HUES6 (cell line): ENCODE results near the gene KRTAP10-7.

Source experiments
- H3K27ac ChIP-seq: 2 replicates; pipeline ENCODE4 v1.7.0; 2013; ENCODE audit warnings: low read depth, mild to moderate bottlenecking, low read length, inconsistent platforms
- H3K27me3 ChIP-seq: 2 replicates; pipeline ENCODE4 v1.6.1; 2013; ENCODE audit warnings: low read length; ENCODE audit not compliant: control insufficient read depth, insufficient read depth
- H3K36me3 ChIP-seq: 2 replicates; pipeline ENCODE4 v1.6.1; 2013; ENCODE audit warnings: low read length; ENCODE audit not compliant: control insufficient read depth, insufficient read depth
- H3K4me1 ChIP-seq: 2 replicates; pipeline ENCODE4 v1.6.1; 2013; ENCODE audit warnings: low read length; ENCODE audit not compliant: control insufficient read depth, insufficient read depth
- H3K4me3 ChIP-seq: 2 replicates; pipeline ENCODE4 v1.5.1; 2013; ENCODE audit warnings: low read depth, low read length
- H3K9ac ChIP-seq: one replicate; pipeline ENCODE4 v1.6.1; 2013; ENCODE audit warnings: mild to moderate bottlenecking, low read length
- H3K9me3 ChIP-seq: 2 replicates; pipeline ENCODE4 v1.6.1; 2013; ENCODE audit warnings: low read depth, low read length; ENCODE audit not compliant: control insufficient read depth, insufficient read depth

The KRTAP10-7 gene

GRCh38 chr21:44564099-44564498 is 36.3 kb upstream of the KRTAP10-7 start:
- H3K9ac ChIP-seq, result no peak overlapping the region
- H3K27me3 ChIP-seq, result no peaks in the 10 kb centered on the region
- H3K27ac ChIP-seq, result no peak overlapping the region

GRCh38 chr21:44564886-44565598 is 35.4 kb upstream of the KRTAP10-7 start:
- H3K36me3 ChIP-seq, result no peaks in the 10 kb centered on the region
- H3K9ac ChIP-seq, result no peak overlapping the region
- H3K9me3 ChIP-seq, result 0 out of 2 replicates have a peak, but pooled peaks cover under 1% of the 10 kb centered on the region
- no peak overlapping the region for H3K4me3 ChIP-seq
- H3K4me1 ChIP-seq, result no peaks in the 10 kb centered on the region
- H3K27me3 ChIP-seq, result no peaks in the 10 kb centered on the region
- H3K27ac ChIP-seq, result no peak overlapping the region

More at GRCh38 chr21:44564099-44564498, 36.3 kb upstream of the KRTAP10-7 start:
- H3K4me1 ChIP-seq, result no peaks in the 10 kb centered on the region
- no peaks in the 10 kb centered on the region for H3K9me3 ChIP-seq
- H3K4me3 ChIP-seq, result no peak overlapping the region
- no peaks in the 10 kb centered on the region for H3K36me3 ChIP-seq

DNA sequence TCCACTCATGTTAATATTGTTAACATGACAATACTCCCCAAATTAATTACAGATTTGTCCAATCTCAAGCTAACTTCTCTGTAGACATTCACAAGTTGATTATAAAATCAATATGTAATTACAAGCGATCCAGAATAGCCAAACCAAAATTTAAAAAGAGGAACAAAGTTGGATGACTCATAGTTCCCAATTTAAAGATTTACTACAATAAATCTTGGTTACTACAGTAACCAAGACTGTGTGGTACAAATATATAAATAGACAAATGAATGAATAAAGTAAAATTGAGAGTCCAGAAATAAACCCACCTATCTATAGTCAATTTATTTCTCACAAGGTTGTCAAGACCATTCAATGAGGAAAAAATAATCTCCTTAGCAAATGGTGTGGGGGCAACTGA is 34.0 kb upstream of the KRTAP10-7 start:
- Histone ChIP-seq H3K36me3 (no peaks in the 10 kb centered on the region), H3K4me1 (no peaks in the 10 kb centered on the region), H3K9me3 (peaks cover 9% of the 10 kb centered on the region), H3K9ac (no peak overlapping the region), H3K27ac (no peak overlapping the region), H3K27me3 (no peaks in the 10 kb centered on the region), H3K4me3 (no peak overlapping the region)

- Histone ChIP-seq H3K36me3 (no peaks in the 10 kb centered on the region), H3K9ac (no peak overlapping the region), H3K4me1 (no peaks in the 10 kb centered on the region), H3K27ac (no peak overlapping the region), H3K9me3 (peaks cover 20% of the 10 kb centered on the region), H3K4me3 (no peak overlapping the region), H3K27me3 (no peaks in the 10 kb centered on the region)
Measured at GRCh38 chr21:44567481-44568171, 32.8 kb upstream of the KRTAP10-7 start.

DNA sequence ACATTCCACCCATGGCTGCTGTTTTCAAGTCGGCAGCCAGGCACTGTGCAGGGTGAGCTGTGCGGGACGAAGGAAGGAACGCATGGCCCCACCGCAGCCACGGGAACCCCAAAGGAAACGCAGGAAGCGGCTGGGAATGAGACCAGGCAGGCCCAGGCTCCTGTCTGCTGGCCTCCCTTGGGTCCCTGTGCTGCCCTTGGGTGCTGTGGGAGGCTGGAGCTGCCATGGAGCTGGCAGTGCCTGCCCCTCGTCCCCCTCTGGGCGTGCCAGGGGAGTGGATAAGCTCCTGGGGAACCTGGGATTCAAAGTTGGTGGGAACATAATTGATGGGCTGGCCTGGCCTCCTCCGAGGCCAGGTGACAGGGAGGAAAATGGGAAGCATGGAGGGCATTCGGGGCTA is 32.1 kb upstream of the KRTAP10-7 start:
- peaks cover 20% of the 10 kb centered on the region for H3K9me3 ChIP-seq
- H3K27me3 ChIP-seq, result no peaks in the 10 kb centered on the region
- no peak overlapping the region for H3K9ac ChIP-seq
- H3K4me3 ChIP-seq, result no peak overlapping the region
- no peaks in the 10 kb centered on the region for H3K36me3 ChIP-seq
- H3K4me1 ChIP-seq, result no peaks in the 10 kb centered on the region
- H3K27ac ChIP-seq, result no peak overlapping the region

DNA sequence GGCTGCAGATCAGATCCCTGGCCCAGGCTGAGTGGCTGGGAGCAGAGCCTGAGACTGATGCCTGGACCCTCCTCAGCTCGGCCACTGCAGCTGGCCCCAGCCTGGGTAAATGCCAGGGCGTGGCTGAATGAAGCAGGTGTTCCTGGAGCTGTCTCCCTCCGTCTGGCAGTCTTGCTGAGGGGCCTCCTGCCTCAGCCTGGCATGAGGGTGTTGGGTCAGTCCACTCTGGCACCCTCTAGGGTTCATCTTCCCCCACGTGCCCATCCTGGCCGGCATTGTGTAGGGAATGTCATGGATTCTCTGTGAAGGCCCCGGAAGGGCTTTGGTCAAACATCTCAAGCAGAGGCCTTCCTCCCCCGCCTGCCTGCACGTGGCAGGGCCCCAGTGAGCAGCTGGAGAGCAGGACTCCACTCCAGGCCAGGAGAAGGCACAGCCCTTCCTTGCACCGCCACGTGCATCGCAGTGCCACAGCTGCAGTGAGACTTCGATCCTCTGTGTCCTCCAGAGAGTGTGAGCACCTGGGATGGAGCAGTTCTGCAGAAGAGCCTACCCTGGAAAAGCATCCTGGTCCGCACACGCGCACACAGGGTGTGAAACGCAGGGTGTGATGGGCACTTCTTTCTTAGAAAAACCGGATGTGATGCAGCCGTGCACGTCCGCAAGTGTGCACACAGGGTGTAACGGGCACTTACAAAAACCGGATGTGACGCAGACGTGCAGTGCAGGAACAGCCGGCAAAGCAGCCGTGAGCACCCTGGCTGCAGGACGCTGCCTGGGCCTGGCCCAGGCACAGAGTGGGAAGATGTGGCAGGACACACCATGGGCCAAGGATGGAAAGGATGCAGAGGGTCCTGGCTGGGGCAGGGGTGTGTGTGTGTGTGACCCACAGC is 31.5 kb upstream of the KRTAP10-7 start:
- no peak overlapping the region for H3K27ac ChIP-seq
- no peaks in the 10 kb centered on the region for H3K36me3 ChIP-seq
- no peaks in the 10 kb centered on the region for H3K27me3 ChIP-seq
- H3K9me3 ChIP-seq, result peaks cover 20% of the 10 kb centered on the region
- H3K4me1 ChIP-seq, result no peaks in the 10 kb centered on the region
- no peak overlapping the region for H3K4me3 ChIP-seq
- H3K9ac ChIP-seq, result no peak overlapping the region

DNA sequence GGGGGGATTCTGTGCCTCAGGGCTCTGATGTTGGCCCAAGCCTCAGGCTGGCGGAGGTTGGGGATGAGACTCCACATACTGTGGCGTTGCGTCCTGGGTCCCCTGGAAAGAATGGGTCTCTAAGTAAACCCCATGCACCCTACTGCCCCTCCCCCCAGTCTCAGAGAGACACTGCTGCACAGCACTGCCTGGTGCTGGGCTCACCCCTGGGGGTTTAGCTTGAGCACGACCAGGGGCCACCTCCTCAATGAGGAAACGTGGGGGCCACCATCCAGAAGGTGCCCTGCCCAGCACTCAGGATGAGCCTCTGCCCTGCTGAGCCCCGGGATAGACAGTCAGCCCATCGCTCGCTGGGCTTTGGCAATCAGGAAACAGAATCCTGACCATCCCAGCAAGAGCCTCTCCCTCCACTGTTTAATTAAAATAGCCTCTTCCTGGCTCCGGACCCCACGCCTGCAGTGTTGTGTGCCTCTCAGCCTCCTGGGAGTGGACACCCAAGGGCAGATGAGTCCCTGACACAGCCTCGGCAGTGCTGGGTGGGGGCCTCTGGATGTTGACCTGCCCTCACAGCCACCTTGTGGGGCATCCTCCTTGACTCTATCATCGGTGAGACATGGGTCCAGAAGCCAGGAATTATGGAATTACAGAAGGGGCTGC is 30.4 kb upstream of the KRTAP10-7 start:
- no peak overlapping the region for H3K4me3 ChIP-seq

DNA sequence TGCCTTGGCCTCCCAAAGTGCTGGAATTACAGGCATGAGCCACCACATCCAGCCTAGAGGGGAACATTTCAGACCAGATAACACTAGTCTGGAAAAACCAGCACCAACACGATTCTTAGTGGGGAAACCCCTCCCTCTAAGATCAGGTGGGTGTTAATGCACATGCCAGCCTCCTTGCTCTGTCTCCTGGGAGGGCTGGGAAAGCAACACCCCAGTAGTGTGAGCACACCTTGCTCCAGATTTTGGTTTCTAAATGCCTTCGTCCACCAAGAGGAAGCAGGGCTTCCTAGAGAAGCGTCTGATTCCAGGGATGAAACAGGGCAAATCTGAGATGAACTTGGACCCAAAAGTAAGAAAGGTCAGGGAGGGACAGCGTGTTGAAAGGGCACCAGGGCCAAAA is 29.1 kb upstream of the KRTAP10-7 start:
- Histone ChIP-seq H3K9me3 (peaks cover 20% of the 10 kb centered on the region), H3K9ac (no peak overlapping the region), H3K27ac (no peak overlapping the region), H3K4me3 (no peak overlapping the region; the same call in 1 of the 2 replicates), H3K27me3 (no peaks in the 10 kb centered on the region), H3K36me3 (no peaks in the 10 kb centered on the region), H3K4me1 (0 out of 2 replicates have a peak, but pooled peaks cover 5% of the 10 kb centered on the region)

More for the DNA sequence above, 30.4 kb upstream of the KRTAP10-7 start:
- no peak overlapping the region for H3K9ac ChIP-seq
- no peak overlapping the region for H3K27ac ChIP-seq
- 0 out of 2 replicates have a peak, but pooled peaks cover 3% of the 10 kb centered on the region for H3K4me1 ChIP-seq
- no peaks in the 10 kb centered on the region for H3K36me3 ChIP-seq
- peaks cover 20% of the 10 kb centered on the region for H3K9me3 ChIP-seq
- H3K27me3 ChIP-seq, result no peaks in the 10 kb centered on the region

DNA sequence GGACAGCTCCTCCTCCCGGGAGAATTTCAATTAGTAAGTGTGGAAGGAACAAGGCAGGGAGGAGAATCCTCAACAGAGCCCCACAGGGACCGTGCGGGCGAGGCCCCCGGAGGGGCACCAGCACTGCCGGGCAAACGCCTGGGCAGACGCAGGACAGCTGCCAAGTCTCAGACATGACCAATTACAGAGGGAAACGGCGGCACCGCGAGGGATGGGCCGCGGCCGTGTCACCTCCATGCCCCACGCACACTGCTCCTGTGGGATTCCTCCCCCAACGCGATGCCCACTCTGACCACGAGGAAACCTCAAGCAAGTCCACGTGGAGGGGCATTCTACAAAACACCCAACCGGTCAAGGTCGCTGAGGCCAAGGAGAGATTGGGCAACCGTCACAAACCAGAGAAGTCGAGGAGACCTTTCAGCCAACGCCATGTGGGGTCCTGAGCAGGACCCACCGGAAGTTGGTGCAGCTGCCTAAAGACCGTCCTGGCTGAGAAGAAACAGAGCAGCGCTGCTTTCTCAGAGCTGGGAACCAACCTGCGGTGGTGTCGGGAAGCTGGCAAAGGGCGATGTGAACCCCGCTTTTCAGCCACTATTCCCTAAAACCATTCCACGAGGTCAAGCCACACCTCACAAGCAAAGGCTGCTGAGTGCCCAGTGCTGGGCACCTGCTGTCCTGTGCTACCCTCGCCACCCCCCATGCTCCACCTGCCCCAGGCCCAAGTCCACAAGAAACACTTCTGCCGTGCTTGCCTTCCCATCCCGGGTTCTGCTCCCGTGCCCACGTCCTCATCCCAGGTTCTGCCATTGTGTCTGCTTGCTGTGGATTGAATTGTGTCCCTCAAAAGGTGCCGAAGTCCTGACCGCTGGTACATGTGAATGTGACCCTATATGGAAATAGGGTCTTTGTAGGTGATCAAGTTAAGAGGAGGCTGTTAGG is 28.3 kb upstream of the KRTAP10-7 start:
- no peaks in the 10 kb centered on the region for H3K27me3 ChIP-seq

More for the DNA sequence above, 28.3 kb upstream of the KRTAP10-7 start:
- no peak overlapping the region for H3K4me3 ChIP-seq
- 0 out of 2 replicates have a peak, but pooled peaks cover 5% of the 10 kb centered on the region for H3K4me1 ChIP-seq
- peaks cover 23% of the 10 kb centered on the region for H3K9me3 ChIP-seq
- no peak overlapping the region for H3K27ac ChIP-seq
- no peak overlapping the region for H3K9ac ChIP-seq
- no peaks in the 10 kb centered on the region for H3K36me3 ChIP-seq
